PC-9 (cell line): Measurements from ENCODE around the gene MOV10L1. TPM values are rescaled to one million over a fixed set of nuclear protein-coding genes. Genes with fewer than 3 reads are reported as not detected.

Experiments used
- BruUV-seq: library from RNA; stranded (reverse); fragments of 400-500 nt; replicated peaks from 2 replicates; lab custom pipeline; 2021; lab: Mats Ljungman, UMichigan
- CTCF ChIA-PET: fragments of 300-600 bp; sonication (Branson Sonifier 250); formaldehyde crosslinking; loops from one replicate; lab custom pipeline; 2022; ENCODE audit warnings: antibody characterized with exemption; lab: Charles Lee
- POLR2A ChIA-PET: fragments of 300-600 bp; sonication (Branson Sonifier 250); formaldehyde crosslinking; loops from one replicate; lab custom pipeline; 2022; ENCODE audit warnings: antibody characterized with exemption; ENCODE audit not compliant: unreplicated experiment; lab: Charles Lee
- DNase-seq, 2 experiments: peaks; one replicate each; pipeline versions ENCODE4 v3.0.0 to v3.0.0-alpha.2; 2015 to 2022; ENCODE audit warnings: mixed read lengths in 1 of 2
- H2AFZ ChIP-seq: fragments of 200-600 bp; sonication (generic); 2 replicates; pipeline ENCODE4 v1.8.1; 2017; ENCODE audit warnings: antibody characterized with exemption
- H3F3A ChIP-seq: fragments of 200-600 bp; sonication (generic); 2 replicates; pipeline ENCODE4 v1.8.1; 2017; ENCODE audit warnings: antibody characterized with exemption, mild to moderate bottlenecking, low read depth; ENCODE audit not compliant: insufficient read depth
- H3K27ac ChIP-seq: fragments of 200-600 bp; sonication (generic); 2 replicates; pipeline ENCODE4 v1.6.1; 2016; ENCODE audit warnings: mixed run types
- H3K27me3 ChIP-seq: fragments of 200-600 bp; sonication (generic); 2 replicates; pipeline ENCODE4 v1.6.1; 2016; ENCODE audit warnings: low read depth, mixed run types; ENCODE audit not compliant: insufficient read depth
- H3K36me3 ChIP-seq: fragments of 200-600 bp; sonication (generic); 2 replicates; pipeline ENCODE4 v1.6.1; 2016; ENCODE audit warnings: low read depth, mixed run types
- H3K4me1 ChIP-seq: fragments of 200-600 bp; sonication (generic); replicated peaks from 2 replicates; pipeline ENCODE4 v1.6.1; 2016; ENCODE audit warnings: mixed run types; ENCODE audit not compliant: insufficient read depth
- H3K4me2 ChIP-seq: fragments of 200-600 bp; sonication (generic); 2 replicates; pipeline ENCODE4 v1.6.1; 2017; ENCODE audit warnings: mixed run types
- H3K4me3 ChIP-seq: fragments of 200-600 bp; sonication (generic); 2 replicates; pipeline ENCODE4 v1.6.1; 2016; ENCODE audit warnings: mixed run types
- H3K79me2 ChIP-seq: fragments of 200-600 bp; sonication (generic); 2 replicates; pipeline ENCODE4 v1.6.1; 2017; ENCODE audit warnings: low read depth, mixed run types
- H3K9me2 ChIP-seq: fragments of 200-600 bp; sonication (generic); 2 replicates; pipeline ENCODE4 v1.8.1; 2017; ENCODE audit warnings: mild to moderate bottlenecking; ENCODE audit not compliant: insufficient read depth
- H3K9me3 ChIP-seq: fragments of 200-600 bp; sonication (generic); 2 replicates; pipeline ENCODE4 v1.8.1; 2016; ENCODE audit warnings: low read depth; ENCODE audit not compliant: insufficient read depth
- H4K20me1 ChIP-seq: fragments of 200-600 bp; sonication (generic); 2 replicates; pipeline ENCODE4 v1.8.1; 2017; ENCODE audit not compliant: insufficient read depth
- CTCF ChIP-seq: fragments of 200-600 bp; sonication (generic); conservative IDR thresholded peaks from 2 replicates; pipeline ENCODE4 v1.6.1; 2017; ENCODE audit warnings: mixed run types, antibody characterized with exemption, mild to moderate bottlenecking, moderate library complexity
- EZH2 ChIP-seq: fragments of 200-600 bp; sonication (generic); IDR thresholded peaks from 2 replicates; pipeline ENCODE4 v1.8.0; 2017; ENCODE audit warnings: antibody characterized with exemption, low read depth
- intact Hi-C: fragments of 100-400 bp; cut with micrococcal nuclease; formaldehyde crosslinking; loops from one replicate; pipeline ENCODE4 v1.10.0; 2022; ENCODE audit not compliant: unreplicated experiment
- total RNA-seq: library from RNA; stranded (reverse); gene quantifications from 2 replicates; pipeline ENCODE4 v1.2.3, GENCODE V29; 2021

Gene MOV10L1
- total RNA-seq, 1 experiment from 2014 or later = not detected

- H4K20me1 ChIP-seq = peaks cover 37% of the 10 kb centered on the region
- peaks cover 12% of the 10 kb centered on the region for H3K4me1 ChIP-seq
- peak overlapping the region; percentile 88 for H3K4me2 ChIP-seq
- H3K27ac ChIP-seq = no peak overlapping the region
- no peak for DNase-seq
- intact Hi-C loops = loop anchor here (1.0 to 5.0 kb wide), 3 partner anchors 10 to 273 kb away; no protein-coding TSS in a partner anchor
- H3K4me3 ChIP-seq = peak overlapping the region; percentile 89
- no TSS peak for BruUV-seq
- TF ChIP-seq CTCF (no peak), EZH2 (no peak)
- H3K9me3 ChIP-seq = no peaks in the 10 kb centered on the region
- ChIA-PET CTCF (no interaction called here), POLR2A (no interaction called here)
- peaks cover 42% of the 10 kb centered on the region; the same call in 1 of the 2 replicates for H3F3A ChIP-seq
- H3K9me2 ChIP-seq = no peaks in the 10 kb centered on the region
- H2AFZ ChIP-seq = peak overlapping the region; percentile 72
- no peaks in the 10 kb centered on the region for H3K27me3 ChIP-seq
- H3K36me3 ChIP-seq = peaks cover 26% of the 10 kb centered on the region
- peaks cover 28% of the 10 kb centered on the region for H3K79me2 ChIP-seq
Observed at GRCh38 chr22:50199829-50200460, 110.1 kb downstream of the MOV10L1 start.

GRCh38 chr22:50200461-50201190, 110.8 kb downstream of the MOV10L1 start, which contains the start of gene SELENOO:
SELENOO (plus strand) TSS chr22:50201011; CDS start chr22:50201037, 26 bp downstream.
- Histone ChIP-seq H2AFZ (peak within 1 kb of the TSS; percentile 73), H4K20me1 (peaks cover 30% of the 10 kb centered on the region), H3K9me3 (no peaks in the 10 kb centered on the region), H3K79me2 (peaks cover 28% of the 10 kb centered on the region), H3K27ac (no peak within 1 kb of the TSS), H3K4me3 (peak within 1 kb of the TSS; percentile 89), H3K9me2 (no peaks in the 10 kb centered on the region), H3K36me3 (peaks cover 24% of the 10 kb centered on the region), H3K4me2 (peak within 1 kb of the TSS; percentile 97), H3K27me3 (no peaks in the 10 kb centered on the region), H3F3A (peaks cover 37% of the 10 kb centered on the region; the same call in 1 of the 2 replicates), H3K4me1 (peaks cover 12% of the 10 kb centered on the region)
- ChIA-PET CTCF (interaction anchor here (0.7 kb wide), 1 partner anchor 52 kb away, joined by 3 read pairs; no protein-coding TSS in a partner anchor), POLR2A (no interaction called here)
- no peak for TF ChIP-seq EZH2
- no peak for TF ChIP-seq CTCF
- peak; percentile 82 to 89 for DNase-seq
- TSS peak; percentile 69 for BruUV-seq
- intact Hi-C loops = loop anchor here (1.0 to 5.0 kb wide), 3 partner anchors 10 to 273 kb away; no protein-coding TSS in a partner anchor
